22Rv1 (cell line): ENCODE results near the gene ANO10.

Experiments
- CTCF ChIP-seq: fragments of 450-650 bp; IDR thresholded peaks from 2 replicates; pipeline ENCODE4 v1.5.1; 2017; ENCODE audit warnings: mild to moderate bottlenecking
- ZFX ChIP-seq: fragments of 450-650 bp; IDR thresholded peaks from 2 replicates; pipeline ENCODE4 v1.6.1; 2017; ENCODE audit warnings: antibody characterized with exemption, borderline replicate concordance

- TF ChIP-seq CTCF = no peak
- no peak for TF ChIP-seq ZFX
Measured at GRCh38 chr3:43370293-43370980, 251.4 kb downstream of the ANO10 start.
